OCI-LY3 (cell line): ENCODE measurements around the gene TNPO1.

Experiments used
- EZH2phosphoT487 ChIP-seq: fragments of 200-600 bp; shearing (Covaris generic); IDR thresholded peaks from 2 replicates; pipeline ENCODE4 v1.6.1; 2018; ENCODE audit warnings: antibody characterized with exemption, mixed run types, low read depth
- TF ChIP-seq, protein P1 (sequence below): fragments of 200-600, 300-600 bp; sonication (generic); IDR thresholded peaks from 2 replicates; pipeline ENCODE4 v1.5.1; 2014; ENCODE audit warnings: antibody characterized with exemption, low read length, low read depth

DNA sequence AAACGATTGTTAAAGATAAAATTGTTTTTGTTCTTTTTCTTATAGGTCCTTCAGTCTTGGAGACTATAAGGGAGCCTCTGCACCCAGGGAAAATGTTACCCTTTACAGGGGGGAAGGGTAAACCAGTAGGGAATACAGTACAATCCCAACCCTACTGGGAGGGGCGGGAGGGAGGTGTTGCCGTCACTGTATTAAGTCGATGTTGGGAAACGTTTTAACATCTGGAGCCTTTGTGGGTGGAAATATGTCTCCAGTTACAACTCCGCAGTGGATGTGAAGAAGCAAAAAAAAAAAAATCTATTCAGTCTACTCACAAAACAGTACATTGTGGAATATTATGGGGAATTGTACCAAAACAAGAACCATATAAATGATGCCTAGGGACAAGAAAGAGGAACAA is 92.2 kb downstream of the TNPO1 start:
- TF ChIP-seq, protein P1, sequence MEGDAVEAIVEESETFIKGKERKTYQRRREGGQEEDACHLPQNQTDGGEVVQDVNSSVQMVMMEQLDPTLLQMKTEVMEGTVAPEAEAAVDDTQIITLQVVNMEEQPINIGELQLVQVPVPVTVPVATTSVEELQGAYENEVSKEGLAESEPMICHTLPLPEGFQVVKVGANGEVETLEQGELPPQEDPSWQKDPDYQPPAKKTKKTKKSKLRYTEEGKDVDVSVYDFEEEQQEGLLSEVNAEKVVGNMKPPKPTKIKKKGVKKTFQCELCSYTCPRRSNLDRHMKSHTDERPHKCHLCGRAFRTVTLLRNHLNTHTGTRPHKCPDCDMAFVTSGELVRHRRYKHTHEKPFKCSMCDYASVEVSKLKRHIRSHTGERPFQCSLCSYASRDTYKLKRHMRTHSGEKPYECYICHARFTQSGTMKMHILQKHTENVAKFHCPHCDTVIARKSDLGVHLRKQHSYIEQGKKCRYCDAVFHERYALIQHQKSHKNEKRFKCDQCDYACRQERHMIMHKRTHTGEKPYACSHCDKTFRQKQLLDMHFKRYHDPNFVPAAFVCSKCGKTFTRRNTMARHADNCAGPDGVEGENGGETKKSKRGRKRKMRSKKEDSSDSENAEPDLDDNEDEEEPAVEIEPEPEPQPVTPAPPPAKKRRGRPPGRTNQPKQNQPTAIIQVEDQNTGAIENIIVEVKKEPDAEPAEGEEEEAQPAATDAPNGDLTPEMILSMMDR = no peak
- no peak for TF ChIP-seq EZH2phosphoT487
